Heart left ventricle (tissue), 16 donors: ENCODE data around the gene APLP2. TPM values are rescaled to one million over a fixed set of nuclear protein-coding genes. Genes with fewer than 3 reads are reported as not detected.

Experiments
- ATAC-seq, 4 donors: fragments of 200-7000 bp; cut with Tn5 transposase; one replicate each; pipeline ENCODE4 v1.9.1; 2020 to 2022; ENCODE audit warnings: moderate library complexity in 4 of 4, mild to moderate bottlenecking in 3 of 4, moderate number of reproducible peaks in 1 of 4
- DNase-seq, 5 donors: peaks; one replicate each; pipeline ENCODE4 v3.0.0-alpha.2; 2020
- H3K27ac ChIP-seq, 12 donors: fragments of 200-600 bp; sonication (generic) in 4 of 12; one replicate each; pipeline versions ENCODE4 v1.5.0 to v1.8.0; 2016 to 2022; ENCODE audit warnings: mild to moderate bottlenecking in 2 of 12
- H3K27me3 ChIP-seq, 9 donors: fragments of 200-600 bp; sonication (generic) in 2 of 9; one replicate each; pipeline versions ENCODE4 v1.5.1 to v1.8.0; 2016 to 2022; ENCODE audit warnings: mild to moderate bottlenecking in 3 of 9
- H3K36me3 ChIP-seq, 9 donors: fragments of 200-600 bp; sonication (generic) in 2 of 9; one replicate each; pipeline versions ENCODE4 v1.5.0 to v1.8.0; 2018 to 2022; ENCODE audit warnings: mild to moderate bottlenecking in 2 of 9
- H3K4me1 ChIP-seq, 12 donors: fragments of 200-600 bp; sonication (generic) in 4 of 12; one replicate each; pipeline versions ENCODE4 v1.5.0 to v1.8.0; 2016 to 2022; ENCODE audit warnings: mild to moderate bottlenecking in 3 of 12
- H3K4me3 ChIP-seq, 12 donors: fragments of 200-600 bp; sonication (generic) in 4 of 12; one replicate each; pipeline versions ENCODE4 v1.5.0 to v1.8.0; 2017 to 2022; ENCODE audit warnings: mild to moderate bottlenecking in 9 of 12, moderate library complexity in 4 of 12
- H3K9me3 ChIP-seq, 12 donors: fragments of 200-600 bp; sonication (generic) in 4 of 12; one replicate each; pipeline versions ENCODE4 v1.5.0 to v1.8.0; 2016 to 2022; ENCODE audit warnings: mild to moderate bottlenecking in 1 of 12
- POLR2A ChIP-seq, 2 donors: fragments of 450-650 bp; IDR thresholded peaks; one replicate each; pipeline ENCODE4 v1.6.1; 2017; ENCODE audit warnings: antibody characterized with exemption in 2 of 2, mild to moderate bottlenecking in 2 of 2, moderate library complexity in 2 of 2
- WGBS, 4 donors: extraction: QIAGEN DNeasy Blood & Tissue Kit in 2 of 4; methylation state at CpG; one replicate each; pipeline versions ENCODE4 v1.1.5 to v1.1.7; 2013 to 2018; 5-methylcytosine and 5-hydroxymethylcytosine counted together
- intact Hi-C, 10 donors: fragments of 100-400 bp; cut with DNase I; formaldehyde crosslinking; loops; one replicate each; pipeline versions ENCODE4 v1.11.1 to v1.14.2; 2022
- polyA plus RNA-seq, 2 donors: library from polyadenylated mRNA; stranded (reverse); fragments of 200-250 nt; gene quantifications; one replicate each; pipeline ENCODE4 v1.2.3, GENCODE V29; 2013
- total RNA-seq, 9 donors: library from RNA; depleted of rRNA in 2 of 9; stranded (reverse); fragments of >200 nt in 2 of 9; fragmentation: NEBNext Ultra II Directional in 3 of 9; extraction: Animal tissue kit (Norgen Biotek cat#: 25700) in 3 of 9; gene quantifications; one replicate each; pipeline versions ENCODE4 v1.1.0 to v1.2.4, GENCODE V29; 2016 to 2023
- TF ChIP-seq, protein P1 (sequence below), 12 donors: fragments of 200-600 bp; sonication (generic) in 4 of 12; IDR thresholded peaks; one replicate each; pipeline versions ENCODE4 v1.5.0 to v1.8.0; 2018 to 2022; ENCODE audit warnings: antibody characterized with exemption in 12 of 12, mild to moderate bottlenecking in 5 of 12
- donor health status: ischemic (EF 13 %, LVEDD 7.1; RV severe dilation, severe dysfunction).
- donor health status: healthy with polysubstance abuse.
- donor health status: DM: no; HTN: yes; CAD: no.
- donor health status: DM: no; HTN: no; CAD: no.
- donor health status: ischemic (EF 25% LVEDD 6.9; RV normal size, moderate dysfunction).
- donor health status: ischemic (EF 25% LVEDD 5.7; RV mildly dilated, moderate dysfunction).
- donor health status: healthy.
- donor health status: DM: yes; HTN: yes; CAD: no.
- donor health status: ischemic (EF 35%, LVEDD 5.7; RV mildly dilated, moderate dysfunction).
- donor health status: nonischemic (EF 11% LVEDD 7.7; RV severe dilation, severe dysfunction).
- donor health status: DM: yes; HTN: yes; CAD: no.
- donor health status: PGD.
- donor health status: ischemic (EF 29% LVEDD 5.4; RV normal size, mild dysfunction).
- donor health status: nonischemic (EF 23%, LVEDD 6.1; RV moderate dilation, normal function).

The APLP2 gene
- total and polyA plus RNA-seq, 11 donors, result 121 to 423 (median 325) TPM

DNA sequence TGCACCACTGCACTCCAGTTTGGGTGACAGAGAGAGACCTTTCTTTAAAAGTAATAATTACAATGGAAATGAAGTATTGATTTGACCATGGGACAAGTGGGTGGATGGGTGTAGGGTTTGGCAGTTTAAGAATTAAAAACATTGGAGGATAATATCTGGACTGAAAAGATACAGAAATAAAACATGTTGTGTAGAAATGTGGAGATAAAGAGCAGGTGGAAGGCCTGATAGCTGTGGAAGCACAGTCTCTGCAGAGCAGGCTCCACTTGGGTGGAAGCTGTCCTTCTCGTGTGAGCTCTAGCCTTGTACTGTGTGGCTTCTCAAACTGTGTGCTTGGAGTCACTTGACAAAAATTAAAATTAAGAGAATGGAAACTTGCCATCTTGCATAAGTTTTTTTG lies 25.6 kb downstream of the APLP2 start:
- Histone ChIP-seq H3K27ac (peak overlapping the region in 1 of 12 donors; percentile 10), H3K9me3 (no peaks in the 10 kb centered on the region), H3K4me3 (no peak overlapping the region), H3K36me3 (no peaks in the 10 kb centered on the region), H3K4me1 (peaks cover 0 to 56% (median 12%) of the 10 kb centered on the region in 12 donors), H3K27me3 (no peaks in the 10 kb centered on the region)
- DNase-seq, result no peak
- ATAC-seq, result no peak
- intact Hi-C loops, result no loop called here
- WGBS, 4 donors, result 59 to 67% (median 64%) methylated on average over 1 of the region's 1 CpG
- TF ChIP-seq POLR2A (IDR thresholded peaks at IDR 0.05), result no peak
- TF ChIP-seq, protein P1, sequence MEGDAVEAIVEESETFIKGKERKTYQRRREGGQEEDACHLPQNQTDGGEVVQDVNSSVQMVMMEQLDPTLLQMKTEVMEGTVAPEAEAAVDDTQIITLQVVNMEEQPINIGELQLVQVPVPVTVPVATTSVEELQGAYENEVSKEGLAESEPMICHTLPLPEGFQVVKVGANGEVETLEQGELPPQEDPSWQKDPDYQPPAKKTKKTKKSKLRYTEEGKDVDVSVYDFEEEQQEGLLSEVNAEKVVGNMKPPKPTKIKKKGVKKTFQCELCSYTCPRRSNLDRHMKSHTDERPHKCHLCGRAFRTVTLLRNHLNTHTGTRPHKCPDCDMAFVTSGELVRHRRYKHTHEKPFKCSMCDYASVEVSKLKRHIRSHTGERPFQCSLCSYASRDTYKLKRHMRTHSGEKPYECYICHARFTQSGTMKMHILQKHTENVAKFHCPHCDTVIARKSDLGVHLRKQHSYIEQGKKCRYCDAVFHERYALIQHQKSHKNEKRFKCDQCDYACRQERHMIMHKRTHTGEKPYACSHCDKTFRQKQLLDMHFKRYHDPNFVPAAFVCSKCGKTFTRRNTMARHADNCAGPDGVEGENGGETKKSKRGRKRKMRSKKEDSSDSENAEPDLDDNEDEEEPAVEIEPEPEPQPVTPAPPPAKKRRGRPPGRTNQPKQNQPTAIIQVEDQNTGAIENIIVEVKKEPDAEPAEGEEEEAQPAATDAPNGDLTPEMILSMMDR (IDR thresholded peaks at IDR 0.05), result no peak

DNA sequence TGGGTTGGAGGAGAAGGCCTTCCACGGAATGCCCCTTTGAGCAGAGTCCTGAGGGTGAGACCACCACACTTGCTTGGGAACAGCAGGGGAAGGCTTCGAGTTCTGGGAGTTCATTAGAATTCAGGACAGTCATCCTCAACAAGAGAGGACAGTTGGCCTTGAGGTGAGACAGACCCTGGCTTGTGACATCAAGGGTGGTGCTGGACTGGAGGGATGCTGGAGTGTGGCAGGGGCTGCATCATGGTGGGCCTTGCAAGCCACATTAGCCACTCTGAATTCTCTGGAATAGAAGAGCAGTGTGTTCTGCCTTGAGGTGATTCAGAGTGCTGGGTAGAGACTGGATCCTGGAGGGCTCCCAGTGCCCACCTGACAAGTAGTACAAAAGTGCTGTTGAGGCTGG lies 26.3 kb downstream of the APLP2 start:
- DNase-seq, result no peak
- Histone ChIP-seq H3K36me3 (no peaks in the 10 kb centered on the region), H3K4me1 (peaks cover 0 to 56% (median 12%) of the 10 kb centered on the region in 12 donors), H3K27ac (no peak overlapping the region), H3K4me3 (no peak overlapping the region), H3K27me3 (no peaks in the 10 kb centered on the region), H3K9me3 (no peaks in the 10 kb centered on the region)
- no peak for ATAC-seq
- WGBS, 4 donors, result 88 to 99% (median 95%) methylated on average over 2 of the region's 2 CpGs
- intact Hi-C loops, result no loop called here
- TF ChIP-seq, protein P1 (IDR thresholded peaks at IDR 0.05), result no peak
- no peak for TF ChIP-seq POLR2A (IDR thresholded peaks at IDR 0.05)

- Histone ChIP-seq H3K27me3 (no peaks in the 10 kb centered on the region), H3K4me1 (peaks cover 0 to 61% (median 14%) of the 10 kb centered on the region in 12 donors), H3K27ac (no peak overlapping the region), H3K4me3 (no peak overlapping the region), H3K36me3 (no peaks in the 10 kb centered on the region), H3K9me3 (no peaks in the 10 kb centered on the region)
- 67 to 83% (median 74%) methylated on average over 2 of the region's 2 CpGs for WGBS, 4 donors
- TF ChIP-seq, protein P1 (IDR thresholded peaks at IDR 0.05), result no peak
- TF ChIP-seq POLR2A (IDR thresholded peaks at IDR 0.05), result no peak
- DNase-seq, result no peak
- ATAC-seq, result no peak
- intact Hi-C loops, result no loop called here
Observed at GRCh38 chr11:130096823-130097222, 27.1 kb downstream of the APLP2 start.

DNA sequence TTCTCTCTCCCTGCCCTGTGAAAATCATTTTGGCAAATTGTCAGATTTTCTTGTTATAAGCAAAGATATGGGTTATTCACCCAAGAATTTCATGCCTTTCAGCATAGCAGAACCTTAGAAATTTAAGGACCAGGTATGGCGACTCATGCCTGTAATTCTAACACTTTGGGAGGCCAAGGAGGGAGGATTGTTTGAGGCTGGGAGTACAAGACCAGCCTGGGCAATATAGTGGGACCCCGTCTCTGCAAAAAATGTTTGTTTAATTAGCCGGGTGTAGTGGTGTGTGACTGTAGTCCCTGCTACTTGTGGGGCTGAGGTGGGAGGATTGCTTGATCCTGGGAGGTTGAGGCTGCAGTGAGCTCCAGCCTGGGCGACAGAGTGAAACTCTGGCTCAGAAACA lies 27.6 kb downstream of the APLP2 start:
- 94 to 98% (median 97%) methylated on average over 4 of the region's 4 CpGs for WGBS, 4 donors
- H3K27ac ChIP-seq, result no peak overlapping the region
- H3K4me3 ChIP-seq, result no peak overlapping the region
- DNase-seq, result no peak
- TF ChIP-seq, protein P1 (IDR thresholded peaks at IDR 0.05), result no peak
- TF ChIP-seq POLR2A (IDR thresholded peaks at IDR 0.05), result no peak
- no peaks in the 10 kb centered on the region for H3K36me3 ChIP-seq
- intact Hi-C loops, result no loop called here
- H3K27me3 ChIP-seq, result no peaks in the 10 kb centered on the region
- no peaks in the 10 kb centered on the region for H3K9me3 ChIP-seq
- H3K4me1 ChIP-seq, result peaks cover 0 to 65% (median 16%) of the 10 kb centered on the region in 12 donors
- no peak for ATAC-seq
